ENCODE measurements around the gene PRTG.
"Not testable (repeated sequence)": the region's sequence is repeated elsewhere in the genome, so short reads cannot be mapped to it uniquely, and the experiment has no call there.

The PRTG gene

DNA sequence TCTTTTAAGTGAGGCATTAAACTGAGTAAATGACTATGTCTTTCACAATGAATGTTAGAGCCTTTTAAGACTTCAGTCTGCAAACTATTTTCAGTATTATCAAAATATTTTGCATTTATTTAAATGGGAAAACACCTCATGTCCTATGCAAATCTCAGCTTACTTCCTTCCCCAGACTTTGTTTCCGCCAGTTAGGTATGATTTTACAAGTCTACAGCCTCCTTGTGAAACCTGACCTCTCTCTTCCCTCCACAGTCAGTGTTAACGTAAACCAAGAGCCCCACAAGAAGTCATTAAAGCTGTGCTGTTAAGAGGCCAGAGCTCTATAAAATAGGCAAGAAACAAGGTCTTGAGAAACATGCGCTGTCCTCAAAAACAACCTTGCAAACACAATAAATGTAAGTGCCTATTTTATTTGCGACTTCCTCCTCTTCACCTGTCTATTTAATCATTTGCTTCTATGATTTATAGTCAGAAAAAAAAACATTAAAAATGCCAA lies 48.3 kb downstream of the PRTG start:
- TF ChIP-seq, protein P1, sequence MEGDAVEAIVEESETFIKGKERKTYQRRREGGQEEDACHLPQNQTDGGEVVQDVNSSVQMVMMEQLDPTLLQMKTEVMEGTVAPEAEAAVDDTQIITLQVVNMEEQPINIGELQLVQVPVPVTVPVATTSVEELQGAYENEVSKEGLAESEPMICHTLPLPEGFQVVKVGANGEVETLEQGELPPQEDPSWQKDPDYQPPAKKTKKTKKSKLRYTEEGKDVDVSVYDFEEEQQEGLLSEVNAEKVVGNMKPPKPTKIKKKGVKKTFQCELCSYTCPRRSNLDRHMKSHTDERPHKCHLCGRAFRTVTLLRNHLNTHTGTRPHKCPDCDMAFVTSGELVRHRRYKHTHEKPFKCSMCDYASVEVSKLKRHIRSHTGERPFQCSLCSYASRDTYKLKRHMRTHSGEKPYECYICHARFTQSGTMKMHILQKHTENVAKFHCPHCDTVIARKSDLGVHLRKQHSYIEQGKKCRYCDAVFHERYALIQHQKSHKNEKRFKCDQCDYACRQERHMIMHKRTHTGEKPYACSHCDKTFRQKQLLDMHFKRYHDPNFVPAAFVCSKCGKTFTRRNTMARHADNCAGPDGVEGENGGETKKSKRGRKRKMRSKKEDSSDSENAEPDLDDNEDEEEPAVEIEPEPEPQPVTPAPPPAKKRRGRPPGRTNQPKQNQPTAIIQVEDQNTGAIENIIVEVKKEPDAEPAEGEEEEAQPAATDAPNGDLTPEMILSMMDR (conservative IDR thresholded peaks at IDR 0.05), result no peak
- no peak overlapping the region for H3K27ac ChIP-seq

DNA sequence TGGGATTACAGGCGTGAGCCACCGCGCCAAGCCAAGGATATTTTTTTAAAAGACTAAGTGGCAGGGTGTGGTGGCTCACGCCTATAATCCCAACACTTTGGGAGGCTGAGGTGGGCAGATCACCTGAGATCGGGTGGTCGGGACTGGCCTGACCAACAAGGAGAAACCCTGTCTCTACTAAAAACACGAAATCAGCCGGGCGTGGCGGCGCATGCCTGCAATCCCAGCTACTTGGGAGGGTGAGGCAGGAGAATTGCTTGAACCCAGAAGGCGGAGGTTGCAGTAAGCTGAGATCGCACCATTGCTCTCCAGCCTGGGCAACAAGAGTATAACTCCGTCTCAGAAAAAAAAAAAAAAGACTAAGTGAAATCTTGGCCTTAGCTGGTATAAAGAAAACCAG lies 49.8 kb downstream of the PRTG start:
- not testable (repeated sequence) for H3K27ac ChIP-seq

DNA sequence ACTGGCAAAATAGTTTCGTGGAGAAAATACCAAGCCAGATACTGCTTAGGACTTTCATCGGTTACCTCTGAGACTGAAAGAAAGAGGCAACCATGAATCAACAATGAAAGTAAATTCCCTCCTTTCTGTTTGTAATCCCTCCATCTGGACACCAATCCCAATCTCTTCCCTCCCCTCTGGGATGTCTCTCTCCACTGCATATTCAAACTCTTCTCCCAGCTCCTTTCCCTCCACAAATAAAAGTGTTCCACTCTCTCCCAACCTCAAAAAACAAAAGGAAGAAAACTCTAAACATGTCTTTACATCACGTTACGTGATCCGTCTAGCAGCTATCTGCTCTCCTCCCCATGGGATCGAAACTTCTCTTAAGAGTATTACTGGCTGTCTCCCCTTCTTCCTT lies 55.2 kb downstream of the PRTG start:
- TF ChIP-seq, protein P1 (conservative IDR thresholded peaks at IDR 0.05), result no peak
- H3K27ac ChIP-seq, result no peak overlapping the region

DNA sequence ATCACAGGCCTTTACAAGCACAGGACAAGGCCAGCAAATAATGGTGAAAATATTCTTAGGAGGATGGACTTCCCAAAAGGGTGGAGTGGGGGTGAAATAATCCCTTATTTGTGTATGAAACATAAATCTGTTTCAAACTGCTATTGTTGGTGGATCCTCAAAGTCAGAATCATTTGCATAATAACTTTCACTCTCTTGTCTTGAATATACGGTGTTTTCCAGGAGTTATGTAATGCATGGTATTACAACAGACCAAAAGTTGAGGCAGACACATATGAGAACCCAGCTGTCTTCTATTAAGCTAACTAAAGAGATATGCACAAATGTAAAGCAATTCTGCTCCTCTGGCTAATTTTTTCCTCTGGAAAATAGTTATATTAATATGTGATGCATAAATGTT lies 57.7 kb downstream of the PRTG start:
- H3K27ac ChIP-seq, result no peak overlapping the region
- TF ChIP-seq, protein P1 (conservative IDR thresholded peaks at IDR 0.05), result no peak

DNA sequence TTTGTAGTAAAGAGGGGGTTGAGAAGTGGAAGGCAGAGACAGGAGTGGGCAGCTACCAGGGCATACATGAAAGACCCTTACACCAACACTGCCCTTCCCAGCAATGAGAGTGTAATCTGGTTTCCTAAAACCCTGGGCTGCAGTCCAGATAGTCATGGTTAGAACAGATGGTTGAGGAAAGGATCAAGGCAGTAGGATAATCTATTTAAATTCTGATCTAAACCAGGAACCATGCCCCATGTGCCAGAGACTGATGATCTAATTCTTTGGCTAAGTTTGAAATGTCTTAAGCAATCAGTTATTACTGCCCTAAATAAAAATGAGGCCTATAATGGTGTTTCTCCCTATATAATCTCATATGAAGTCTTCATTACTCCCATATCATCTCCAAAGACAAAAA lies 59.6 kb downstream of the PRTG start:
- no peak overlapping the region for H3K27ac ChIP-seq
- TF ChIP-seq, protein P1 (conservative IDR thresholded peaks at IDR 0.05), result no peak

DNA sequence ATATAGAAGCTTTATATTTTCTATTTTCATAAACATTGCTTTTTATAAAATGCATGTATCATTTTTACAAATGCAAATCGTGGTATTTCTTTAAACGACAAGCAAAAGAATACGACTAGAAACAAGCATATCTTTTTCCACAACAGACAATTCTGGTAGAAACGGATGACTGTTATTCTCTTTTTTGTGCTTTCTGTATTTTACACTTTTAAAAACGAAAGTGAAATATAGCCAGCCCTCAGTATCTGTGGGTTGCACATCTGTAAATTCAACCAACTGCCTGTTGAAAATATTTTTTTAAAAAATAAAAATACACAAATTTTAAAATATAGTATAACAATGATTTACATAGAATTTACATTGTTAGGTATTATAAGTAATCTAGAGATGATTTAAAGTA lies 61.3 kb downstream of the PRTG start:
- no peak overlapping the region for H3K27ac ChIP-seq
- TF ChIP-seq, protein P1 (conservative IDR thresholded peaks at IDR 0.05), result no peak

DNA sequence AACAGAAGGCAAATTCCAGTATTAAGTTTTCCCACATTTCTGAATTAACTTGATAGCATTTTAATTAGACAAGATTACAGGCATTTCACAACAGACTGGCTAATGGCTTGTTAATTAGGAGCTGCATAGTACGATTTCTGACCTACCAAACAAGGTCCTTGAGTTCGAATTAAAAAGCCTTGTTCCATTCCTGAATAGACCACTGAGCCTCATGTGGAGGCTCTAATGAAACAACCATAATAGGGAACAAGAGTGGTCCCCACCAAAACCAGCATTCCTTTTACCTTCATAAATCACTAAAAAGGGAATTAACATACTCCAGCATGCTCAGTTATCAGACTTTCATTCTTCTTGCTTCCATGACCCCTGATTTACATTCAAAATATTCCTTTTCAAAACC lies 66.4 kb downstream of the PRTG start:
- TF ChIP-seq, protein P1 (conservative IDR thresholded peaks at IDR 0.05), result no peak
- H3K27ac ChIP-seq, result no peak overlapping the region

DNA sequence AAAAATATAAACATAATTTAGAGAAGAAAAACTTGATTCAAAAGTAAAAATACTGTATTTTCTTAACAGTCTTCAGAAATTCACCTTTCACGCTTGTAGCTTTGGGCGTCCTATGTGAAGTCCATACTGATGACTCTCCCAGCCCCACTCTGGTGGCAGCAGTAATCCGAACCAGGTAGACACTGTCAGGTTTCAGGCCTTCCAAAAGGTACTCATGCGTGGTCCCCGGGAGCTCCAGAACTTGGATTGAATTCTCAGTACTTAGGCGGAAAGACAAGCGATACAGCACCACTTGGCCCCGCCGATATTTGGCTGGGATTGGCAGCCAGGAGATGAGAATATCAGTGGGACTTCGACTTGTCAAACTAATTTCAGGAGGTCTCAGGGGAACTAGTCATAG lies 69.7 kb downstream of the PRTG start:
- TF ChIP-seq, protein P1 (conservative IDR thresholded peaks at IDR 0.05), result no peak
- H3K27ac ChIP-seq, result no peak overlapping the region

Data from VCaP (cell line).